K562 (cell line): ENCODE results near the gene PCBP3.

ENCODE experiments used
- CTCF ChIP-seq, 3 experiments: IDR thresholded peaks in 2 of 3; conservative IDR thresholded peaks in 1 of 3; 2 replicates each; pipeline ENCODE4 v1.5.1; 2011 to 2012; ENCODE audit warnings: low read length in 3 of 3, mild to moderate bottlenecking in 3 of 3, control low read depth in 2 of 3, improper control_type of control experiment in 1 of 3, inconsistent platforms in 1 of 3, low read depth in 1 of 3, mixed read lengths in 1 of 3, moderate library complexity in 1 of 3; ENCODE audit not compliant: insufficient read depth in 2 of 3
- E2F4 ChIP-seq: sonication (generic); formaldehyde crosslinking; IDR thresholded peaks from 2 replicates; pipeline ENCODE4 v1.8.0; 2022; ENCODE audit warnings: mild to moderate bottlenecking, low read depth, missing genetic modification reagents
- POLR2A ChIP-seq: fragments of 450-650 bp; conservative IDR thresholded peaks from 2 replicates; pipeline ENCODE4 v1.6.1; 2016
- SIN3B ChIP-seq: fragments of 450-650 bp; IDR thresholded peaks from 2 replicates; pipeline ENCODE4 v1.6.1; 2017; ENCODE audit warnings: low read depth, mild to moderate bottlenecking, moderate library complexity
- TSHZ1 ChIP-seq: fragments of 250-450 bp; sonication (Bioruptor Pico); IDR thresholded peaks from 2 replicates; pipeline ENCODE4 v1.4.0; 2020; ENCODE audit warnings: mild to moderate bottlenecking, moderate library complexity

- TF ChIP-seq SIN3B (no peak), CTCF (IDR thresholded peaks at IDR 0.05 in 2 of 3, conservative IDR thresholded peaks at IDR 0.05 in 1 of 3; ENCODE audit: insufficient read depth in 2 of 3, low read depth in 1 of 3, low read length in 3 of 3) (no peak), POLR2A (no peak), E2F4 (CRISPR knock-in tag) (no peak), TSHZ1 (CRISPR knock-in tag) (no peak)
Measured at GRCh38 chr21:45853703-45854342, 210.3 kb downstream of the PCBP3 start.
